ENCODE data around the gene INAFM2.

The INAFM2 gene

DNA sequence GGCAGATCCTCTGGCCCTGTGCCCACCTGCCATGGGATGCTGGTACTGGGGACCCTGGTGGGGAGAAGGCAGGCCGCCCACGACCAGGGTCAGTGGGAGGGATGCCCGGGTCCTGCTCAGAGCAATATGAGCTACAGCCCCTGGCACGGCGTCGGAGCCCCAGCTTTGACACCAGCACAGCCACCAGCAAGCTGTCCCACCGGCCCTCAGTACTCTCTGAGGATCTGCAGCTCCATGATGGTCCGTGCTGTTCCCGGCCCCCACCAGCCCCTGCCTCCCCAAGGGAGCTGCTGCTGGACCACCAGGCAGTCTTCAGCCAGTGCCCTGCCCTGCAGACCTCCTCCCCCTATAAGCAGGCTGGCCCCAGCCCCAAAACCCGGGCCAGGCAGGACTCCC lies 46.0 kb downstream of the INAFM2 start:
- ATAC-seq, result no peak
- TF ChIP-seq, protein P1, sequence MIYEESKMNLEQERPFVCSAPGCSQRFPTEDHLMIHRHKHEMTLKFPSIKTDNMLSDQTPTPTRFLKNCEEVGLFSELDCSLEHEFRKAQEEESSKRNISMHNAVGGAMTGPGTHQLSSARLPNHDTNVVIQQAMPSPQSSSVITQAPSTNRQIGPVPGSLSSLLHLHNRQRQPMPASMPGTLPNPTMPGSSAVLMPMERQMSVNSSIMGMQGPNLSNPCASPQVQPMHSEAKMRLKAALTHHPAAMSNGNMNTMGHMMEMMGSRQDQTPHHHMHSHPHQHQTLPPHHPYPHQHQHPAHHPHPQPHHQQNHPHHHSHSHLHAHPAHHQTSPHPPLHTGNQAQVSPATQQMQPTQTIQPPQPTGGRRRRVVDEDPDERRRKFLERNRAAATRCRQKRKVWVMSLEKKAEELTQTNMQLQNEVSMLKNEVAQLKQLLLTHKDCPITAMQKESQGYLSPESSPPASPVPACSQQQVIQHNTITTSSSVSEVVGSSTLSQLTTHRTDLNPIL (CRISPR knock-in tag; IDR thresholded peaks at IDR 0.05; ENCODE audit: low read depth), result no peak
- TF ChIP-seq ZNF70 (CRISPR knock-in tag; IDR thresholded peaks at IDR 0.05) (no peak), BACH2 (CRISPR knock-in tag; IDR thresholded peaks at IDR 0.05; ENCODE audit: borderline replicate concordance) (no peak), ZC3H10 (CRISPR knock-in tag; IDR thresholded peaks at IDR 0.05) (no peak), ZFP3 (CRISPR knock-in tag; IDR thresholded peaks at IDR 0.05) (no peak), SNAI2 (CRISPR knock-in tag; IDR thresholded peaks at IDR 0.05) (no peak), CSRNP3 (CRISPR knock-in tag; IDR thresholded peaks at IDR 0.05) (no peak), TOX (CRISPR knock-in tag; IDR thresholded peaks at IDR 0.05; ENCODE audit: borderline replicate concordance) (no peak), OSR1 (CRISPR knock-in tag; IDR thresholded peaks at IDR 0.05) (no peak), POU6F1 (CRISPR knock-in tag; IDR thresholded peaks at IDR 0.05; ENCODE audit: borderline replicate concordance, low read depth) (no peak)

GRCh38 chr15:40369971-40370370 lies 46.5 kb downstream of the INAFM2 start:
- no peak for TF ChIP-seq ISL1 (CRISPR knock-in tag; IDR thresholded peaks at IDR 0.05)
- TF ChIP-seq ZC3H10 (CRISPR knock-in tag; IDR thresholded peaks at IDR 0.05), result no peak
- TF ChIP-seq ZNF8 (CRISPR knock-in tag; IDR thresholded peaks at IDR 0.05), result no peak
- no peak for TF ChIP-seq CSDC2 (CRISPR knock-in tag; IDR thresholded peaks at IDR 0.05)
- TF ChIP-seq ESRRG (CRISPR knock-in tag; IDR thresholded peaks at IDR 0.05), result no peak
- TF ChIP-seq RARB (CRISPR knock-in tag; IDR thresholded peaks at IDR 0.05), result no peak
- no peak for TF ChIP-seq TCF4 (CRISPR knock-in tag; IDR thresholded peaks at IDR 0.05; ENCODE audit: borderline replicate concordance)
- TF ChIP-seq, protein P2, sequence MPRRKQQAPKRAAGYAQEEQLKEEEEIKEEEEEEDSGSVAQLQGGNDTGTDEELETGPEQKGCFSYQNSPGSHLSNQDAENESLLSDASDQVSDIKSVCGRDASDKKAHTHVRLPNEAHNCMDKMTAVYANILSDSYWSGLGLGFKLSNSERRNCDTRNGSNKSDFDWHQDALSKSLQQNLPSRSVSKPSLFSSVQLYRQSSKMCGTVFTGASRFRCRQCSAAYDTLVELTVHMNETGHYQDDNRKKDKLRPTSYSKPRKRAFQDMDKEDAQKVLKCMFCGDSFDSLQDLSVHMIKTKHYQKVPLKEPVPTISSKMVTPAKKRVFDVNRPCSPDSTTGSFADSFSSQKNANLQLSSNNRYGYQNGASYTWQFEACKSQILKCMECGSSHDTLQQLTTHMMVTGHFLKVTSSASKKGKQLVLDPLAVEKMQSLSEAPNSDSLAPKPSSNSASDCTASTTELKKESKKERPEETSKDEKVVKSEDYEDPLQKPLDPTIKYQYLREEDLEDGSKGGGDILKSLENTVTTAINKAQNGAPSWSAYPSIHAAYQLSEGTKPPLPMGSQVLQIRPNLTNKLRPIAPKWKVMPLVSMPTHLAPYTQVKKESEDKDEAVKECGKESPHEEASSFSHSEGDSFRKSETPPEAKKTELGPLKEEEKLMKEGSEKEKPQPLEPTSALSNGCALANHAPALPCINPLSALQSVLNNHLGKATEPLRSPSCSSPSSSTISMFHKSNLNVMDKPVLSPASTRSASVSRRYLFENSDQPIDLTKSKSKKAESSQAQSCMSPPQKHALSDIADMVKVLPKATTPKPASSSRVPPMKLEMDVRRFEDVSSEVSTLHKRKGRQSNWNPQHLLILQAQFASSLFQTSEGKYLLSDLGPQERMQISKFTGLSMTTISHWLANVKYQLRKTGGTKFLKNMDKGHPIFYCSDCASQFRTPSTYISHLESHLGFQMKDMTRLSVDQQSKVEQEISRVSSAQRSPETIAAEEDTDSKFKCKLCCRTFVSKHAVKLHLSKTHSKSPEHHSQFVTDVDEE (CRISPR knock-in tag; IDR thresholded peaks at IDR 0.05), result no peak
- no peak for TF ChIP-seq OSR1 (CRISPR knock-in tag; IDR thresholded peaks at IDR 0.05)
- TF ChIP-seq CSRNP3 (CRISPR knock-in tag; IDR thresholded peaks at IDR 0.05), result no peak
- no peak for TF ChIP-seq ZNF565 (CRISPR knock-in tag; conservative IDR thresholded peaks at IDR 0.05; ENCODE audit: low read depth)
- ATAC-seq, result no peak

GRCh38 chr15:40372981-40373380 lies 49.5 kb downstream of the INAFM2 start:
- ATAC-seq, result no peak
- no peak for TF ChIP-seq ZNF70 (CRISPR knock-in tag; IDR thresholded peaks at IDR 0.05)
- TF ChIP-seq CSRNP3 (CRISPR knock-in tag; IDR thresholded peaks at IDR 0.05), result no peak
- TF ChIP-seq TOX (CRISPR knock-in tag; IDR thresholded peaks at IDR 0.05; ENCODE audit: borderline replicate concordance), result no peak
- no peak for TF ChIP-seq BACH2 (CRISPR knock-in tag; IDR thresholded peaks at IDR 0.05; ENCODE audit: borderline replicate concordance)
- TF ChIP-seq, protein P1 (CRISPR knock-in tag; IDR thresholded peaks at IDR 0.05; ENCODE audit: low read depth), result no peak
- no peak for TF ChIP-seq OSR1 (CRISPR knock-in tag; IDR thresholded peaks at IDR 0.05)
- no peak for TF ChIP-seq ARNTL (CRISPR knock-in tag; IDR thresholded peaks at IDR 0.05; ENCODE audit: borderline replicate concordance, low read depth)
- TF ChIP-seq, protein P3, sequence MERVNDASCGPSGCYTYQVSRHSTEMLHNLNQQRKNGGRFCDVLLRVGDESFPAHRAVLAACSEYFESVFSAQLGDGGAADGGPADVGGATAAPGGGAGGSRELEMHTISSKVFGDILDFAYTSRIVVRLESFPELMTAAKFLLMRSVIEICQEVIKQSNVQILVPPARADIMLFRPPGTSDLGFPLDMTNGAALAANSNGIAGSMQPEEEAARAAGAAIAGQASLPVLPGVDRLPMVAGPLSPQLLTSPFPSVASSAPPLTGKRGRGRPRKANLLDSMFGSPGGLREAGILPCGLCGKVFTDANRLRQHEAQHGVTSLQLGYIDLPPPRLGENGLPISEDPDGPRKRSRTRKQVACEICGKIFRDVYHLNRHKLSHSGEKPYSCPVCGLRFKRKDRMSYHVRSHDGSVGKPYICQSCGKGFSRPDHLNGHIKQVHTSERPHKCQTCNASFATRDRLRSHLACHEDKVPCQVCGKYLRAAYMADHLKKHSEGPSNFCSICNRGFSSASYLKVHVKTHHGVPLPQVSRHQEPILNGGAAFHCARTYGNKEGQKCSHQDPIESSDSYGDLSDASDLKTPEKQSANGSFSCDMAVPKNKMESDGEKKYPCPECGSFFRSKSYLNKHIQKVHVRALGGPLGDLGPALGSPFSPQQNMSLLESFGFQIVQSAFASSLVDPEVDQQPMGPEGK (CRISPR knock-in tag; IDR thresholded peaks at IDR 0.05; ENCODE audit: borderline replicate concordance), result no peak
- TF ChIP-seq PPARA (CRISPR knock-in tag; IDR thresholded peaks at IDR 0.05; ENCODE audit: borderline replicate concordance), result no peak
- no peak for TF ChIP-seq POU6F1 (CRISPR knock-in tag; IDR thresholded peaks at IDR 0.05; ENCODE audit: borderline replicate concordance, low read depth)
